Measurements from ENCODE around the gene ARHGAP5.

- TF ChIP-seq EP300 (IDR thresholded peaks at IDR 0.05) = no peak
- no peak for TF ChIP-seq POLR2AphosphoS5 (IDR thresholded peaks at IDR 0.05)
- TF ChIP-seq POLR2A (IDR thresholded peaks at IDR 0.05) = no peak
Measured at GRCh38 chr14:32102968-32103367, 25.9 kb downstream of the ARHGAP5 start.
